GDM1 (cell line): ENCODE results near the gene KCNIP3.

ENCODE experiments used
- DNase-seq: peaks from one replicate; lab custom pipeline; 2025; lab: John Stamatoyannopoulos, UW

The KCNIP3 gene

DNA sequence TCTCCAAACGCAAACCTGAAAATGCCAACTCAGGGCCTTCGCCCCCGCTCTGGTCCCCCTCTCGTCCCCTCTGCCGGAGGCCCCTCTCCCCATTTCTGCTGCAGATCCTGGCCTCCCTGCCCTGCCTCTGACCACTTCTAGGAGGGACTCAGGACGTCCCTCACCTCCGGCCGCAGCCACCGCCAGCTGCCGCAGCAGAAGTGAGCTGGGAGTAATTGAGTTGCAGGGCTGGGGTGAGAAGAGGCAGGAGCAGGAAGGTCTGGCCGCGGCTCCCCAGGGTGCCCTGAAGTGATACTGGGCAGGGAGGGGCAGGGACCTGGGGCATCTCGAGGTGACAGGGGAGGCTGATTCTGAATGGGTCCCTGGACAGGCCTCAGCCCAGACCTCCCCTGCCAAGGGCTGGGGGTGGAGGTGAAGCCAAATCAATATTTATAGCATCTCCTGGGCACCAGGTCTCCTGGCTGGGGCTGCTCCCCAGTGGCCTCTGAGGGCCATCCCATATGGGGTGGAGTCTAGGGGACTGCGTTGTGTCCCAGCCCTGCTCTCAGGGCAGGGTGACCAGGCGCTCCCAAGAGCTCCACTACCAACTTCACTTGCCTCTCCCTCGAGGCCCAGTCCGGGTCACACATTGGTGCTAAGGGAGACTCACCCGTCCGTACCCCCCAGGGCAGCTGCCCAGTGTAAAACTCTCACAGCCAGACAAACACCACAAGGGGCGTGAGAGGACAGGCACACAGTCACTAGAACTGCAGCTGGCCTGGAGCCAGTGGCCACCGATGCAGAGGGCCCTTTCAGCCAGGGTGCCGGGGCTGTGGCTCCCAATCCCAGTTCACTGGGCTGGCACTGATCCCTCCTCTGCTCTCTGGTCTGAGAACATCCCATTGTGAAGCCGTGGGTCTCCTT, 33.0 kb downstream of the KCNIP3 start:
- no peak for DNase-seq

DNA sequence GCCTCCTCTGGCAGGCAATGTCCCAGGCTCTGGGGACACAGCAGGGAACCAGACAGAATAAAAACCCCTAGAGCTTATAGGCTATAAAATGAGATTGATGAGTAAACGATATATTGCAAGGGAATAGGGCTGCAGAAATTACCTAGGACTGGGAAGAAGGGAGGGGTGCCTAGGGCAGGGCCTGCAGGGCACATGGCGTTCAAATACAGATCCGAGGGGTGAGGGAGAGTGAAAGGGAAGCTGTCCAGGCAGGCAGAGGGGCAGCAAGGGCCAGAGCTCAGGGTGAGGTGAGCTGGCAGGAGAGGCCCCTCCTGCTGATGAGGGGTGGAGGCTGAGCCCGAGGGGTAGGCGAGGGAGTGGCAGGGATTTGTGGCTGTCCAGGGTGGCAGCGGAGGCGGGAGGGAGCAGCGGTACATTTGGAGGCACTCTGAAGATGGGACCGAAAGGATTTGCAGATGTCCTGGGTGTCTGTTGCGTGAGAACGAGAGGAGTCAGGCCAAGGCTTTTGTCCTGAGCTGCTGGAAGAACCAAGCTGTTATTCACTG, 33.7 kb downstream of the KCNIP3 start:
- no peak for DNase-seq

DNA sequence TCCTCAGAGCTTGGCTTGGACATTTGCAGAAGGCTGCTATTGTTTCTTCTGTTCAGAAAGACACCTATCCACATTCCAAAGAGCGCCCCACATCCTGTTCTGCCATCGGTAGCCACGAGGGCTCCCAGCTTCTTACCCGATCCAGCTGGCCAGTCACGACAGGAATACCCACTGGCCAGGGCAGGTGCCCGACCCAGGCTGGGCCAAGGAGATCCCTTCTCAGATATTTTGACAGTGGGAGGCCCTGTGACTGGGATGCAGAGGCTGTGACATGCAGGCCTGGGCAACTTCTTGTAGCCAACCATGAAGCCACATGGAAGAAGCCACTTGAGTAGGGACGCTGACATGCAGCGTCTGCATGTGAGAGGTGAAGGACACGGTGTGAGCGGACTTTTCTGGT, 34.5 kb downstream of the KCNIP3 start:
- no peak for DNase-seq

DNA sequence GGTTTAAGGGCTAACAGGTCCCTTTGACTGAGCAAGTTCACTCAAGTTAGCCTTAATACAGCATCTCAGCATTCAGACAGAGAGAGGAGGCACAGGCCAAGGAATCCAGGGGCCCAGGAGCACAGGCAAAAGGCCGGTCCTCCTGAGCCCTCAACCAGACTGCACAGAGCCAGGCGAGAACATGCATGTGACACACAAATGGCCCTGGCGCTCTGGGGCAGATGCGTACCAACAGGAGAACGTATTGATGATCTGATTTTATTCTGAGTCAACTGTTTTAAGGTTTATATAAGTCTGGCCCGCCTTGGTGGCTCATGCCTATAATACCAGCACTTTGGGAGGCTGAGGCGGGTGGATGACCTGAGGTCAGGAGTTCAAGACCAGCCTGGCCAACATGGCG, 34.9 kb downstream of the KCNIP3 start:
- DNase-seq = no peak

DNA sequence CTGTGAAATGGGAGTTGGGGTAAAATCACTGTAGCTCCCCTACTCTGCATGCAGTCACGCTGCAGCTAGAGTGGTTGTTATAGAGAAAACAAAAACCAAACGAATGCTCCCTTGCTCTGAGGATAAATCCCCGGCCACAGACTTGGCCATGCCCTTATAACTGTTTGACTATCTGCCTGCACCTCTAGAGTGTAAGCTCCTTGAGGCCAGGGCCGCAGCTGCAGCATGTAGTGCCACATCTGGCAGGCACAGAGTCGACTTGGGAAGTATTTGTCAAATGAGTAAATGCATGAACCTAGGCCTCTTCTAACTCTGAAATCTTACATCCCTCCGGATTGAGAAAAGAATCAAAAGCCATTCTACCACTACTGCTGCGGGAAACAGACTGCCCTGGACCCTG, 35.9 kb downstream of the KCNIP3 start:
- DNase-seq = no peak

DNA sequence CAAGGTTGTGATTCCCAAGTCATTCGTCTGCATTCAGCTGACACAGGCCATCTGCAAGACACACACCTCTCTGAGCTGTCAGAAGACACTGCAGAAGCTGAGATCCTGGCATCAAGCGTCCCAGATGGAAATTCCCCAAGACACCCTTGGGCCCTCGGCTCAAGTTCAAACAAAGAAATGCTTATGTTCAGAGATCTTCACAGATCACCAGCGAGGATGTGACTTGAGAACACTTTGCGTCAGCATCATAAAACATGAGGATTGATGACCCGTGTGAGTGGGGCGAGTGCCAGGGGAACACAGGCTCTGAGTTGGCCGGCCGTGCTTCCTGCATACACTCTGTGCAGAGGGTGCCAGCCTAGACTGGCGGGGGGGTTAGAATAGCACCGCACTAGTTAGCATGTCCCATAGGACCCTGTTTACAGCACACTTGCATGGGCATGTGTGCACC, 36.8 kb downstream of the KCNIP3 start:
- no peak for DNase-seq

- DNase-seq = no peak
Measured at GRCh38 chr2:95334916-95335641, 37.9 kb downstream of the KCNIP3 start.

- DNase-seq = no peak
Measured at GRCh38 chr2:95336406-95336805, 39.3 kb downstream of the KCNIP3 start.

- no peak for DNase-seq
Measured at GRCh38 chr2:95337829-95338228, 40.7 kb downstream of the KCNIP3 start.

GRCh38 chr2:95342556-95343320, 45.6 kb downstream of the KCNIP3 start:
- no peak for DNase-seq

DNA sequence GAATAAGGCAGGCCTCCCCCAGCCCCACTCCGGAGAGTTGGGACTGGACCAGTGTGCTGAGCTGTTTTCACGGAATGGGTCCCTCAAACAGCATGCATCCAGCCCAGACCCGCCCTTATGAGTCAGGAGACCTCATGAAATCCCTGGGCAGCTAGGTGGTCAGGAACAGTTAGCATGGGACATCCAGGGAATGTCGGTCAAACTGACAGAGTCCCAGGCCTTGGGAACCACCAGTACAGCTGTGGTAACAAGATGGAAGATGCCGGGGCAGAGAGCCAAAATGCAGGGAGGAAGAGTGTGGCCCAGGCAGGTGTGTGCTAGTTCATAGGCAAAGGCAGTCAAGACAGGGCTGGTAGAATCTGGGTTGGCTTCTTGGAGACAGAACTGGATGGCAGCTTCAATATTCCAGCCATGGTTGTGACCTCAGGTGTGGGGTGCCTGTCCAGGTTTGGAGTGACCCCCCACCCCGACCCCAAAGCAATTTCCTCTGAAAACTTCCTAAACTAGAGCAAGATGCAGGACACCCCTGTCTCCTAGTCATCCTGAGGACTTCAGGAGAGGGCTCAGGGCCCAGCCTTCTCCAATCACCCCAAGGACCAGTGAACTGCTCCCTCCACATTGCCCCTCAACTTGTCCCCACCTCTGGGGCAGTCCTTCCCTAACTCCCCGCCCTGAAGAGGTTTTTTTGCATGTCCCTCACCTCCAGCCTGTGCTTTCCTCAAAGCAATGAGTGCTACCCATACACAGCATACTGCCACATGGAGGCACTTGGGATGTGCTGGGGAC, 46.5 kb downstream of the KCNIP3 start:
- DNase-seq = no peak

DNA sequence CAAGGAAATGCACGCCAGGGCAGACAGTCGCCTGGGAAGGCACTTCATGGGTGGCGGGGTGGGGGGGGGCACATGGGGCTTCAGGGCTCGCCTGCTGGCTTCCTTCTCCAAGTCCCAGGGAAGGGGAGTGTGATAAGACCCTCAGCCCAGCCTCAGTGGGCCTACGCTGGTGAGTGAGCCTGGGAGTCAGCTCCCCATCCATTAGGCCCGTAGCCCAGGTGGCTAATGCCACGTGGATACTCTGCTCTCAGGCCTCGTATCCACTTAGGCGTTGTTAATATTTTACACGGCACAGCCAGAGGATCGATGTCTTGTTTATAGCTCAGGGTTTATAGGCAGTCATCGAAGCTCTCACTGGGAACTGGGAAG, 47.1 kb downstream of the KCNIP3 start:
- DNase-seq = no peak

DNA sequence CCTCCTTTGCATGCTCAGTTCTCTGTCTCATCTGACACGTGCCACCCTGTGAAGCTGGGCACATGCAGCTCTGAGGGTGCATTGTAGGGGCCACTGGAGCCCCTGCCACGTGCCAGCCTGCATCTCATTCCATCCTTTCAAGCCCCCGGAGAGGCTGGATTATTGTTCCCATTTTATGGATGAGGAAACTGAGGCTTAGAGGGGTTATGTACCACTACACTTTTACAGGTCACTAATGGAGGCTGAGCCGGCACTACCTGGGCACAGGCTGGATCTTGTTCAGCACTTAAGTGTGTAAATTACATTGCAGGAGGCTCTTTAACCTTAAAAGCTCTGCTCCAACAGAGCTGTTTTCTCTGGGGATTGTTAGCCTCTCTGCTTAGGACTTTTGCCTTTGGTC, 47.5 kb downstream of the KCNIP3 start:
- no peak for DNase-seq

DNA sequence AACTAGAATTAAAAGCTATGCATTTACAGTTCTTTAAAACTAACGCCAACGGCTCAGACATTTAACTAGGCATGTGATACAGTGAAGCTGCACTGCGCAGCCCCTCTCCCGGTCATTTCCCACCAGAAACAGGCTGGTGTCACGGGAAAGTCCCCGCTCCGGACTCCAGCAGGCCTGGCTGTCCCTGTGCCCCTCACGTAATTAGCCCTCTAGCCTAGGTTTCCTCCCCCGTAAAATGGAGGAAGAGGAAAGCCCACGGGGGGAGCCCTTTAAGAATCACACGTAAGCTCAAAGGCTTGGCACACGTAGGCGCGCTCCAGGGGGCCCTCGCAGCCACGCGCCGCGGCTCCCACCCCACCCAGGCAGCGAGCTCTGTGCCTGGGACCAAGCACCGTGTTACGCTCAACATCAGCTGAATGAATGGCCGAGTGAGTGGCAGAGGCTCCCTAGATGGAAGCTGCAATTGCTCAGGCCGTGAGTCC, 48.0 kb downstream of the KCNIP3 start:
- DNase-seq = no peak

DNA sequence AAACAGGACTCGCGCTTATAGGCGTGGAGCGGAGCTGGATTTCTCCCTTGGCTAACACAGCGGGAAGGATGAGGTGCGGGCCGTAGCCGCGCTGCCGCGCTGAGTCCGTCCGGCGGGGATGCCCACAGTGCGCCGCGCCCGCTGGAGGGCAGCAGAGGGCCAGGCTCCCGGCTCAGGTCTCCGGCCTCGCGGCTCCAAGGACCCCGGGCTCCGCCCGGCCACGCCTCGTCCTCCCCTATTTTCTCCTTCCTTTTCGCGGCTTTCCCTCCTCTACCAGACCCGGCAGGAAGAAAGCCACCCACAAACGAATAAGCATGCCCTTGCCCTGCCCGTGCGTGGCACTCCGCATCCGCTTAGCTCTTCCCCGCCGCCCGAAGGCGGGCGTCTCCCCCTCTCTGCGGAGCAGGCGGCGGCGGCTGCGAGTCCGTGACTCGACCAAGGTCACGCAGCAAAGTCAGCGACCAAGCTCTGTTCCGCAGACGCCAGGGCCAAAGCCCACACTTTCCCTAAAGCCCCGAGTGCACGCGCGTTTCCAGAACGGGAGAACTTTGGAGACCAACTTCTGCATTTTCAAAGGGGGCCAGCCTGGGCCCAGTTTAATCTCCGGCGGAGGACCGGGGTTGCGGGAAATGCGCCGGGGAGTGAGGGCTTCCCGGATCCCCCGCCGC, 48.5 kb downstream of the KCNIP3 start:
- peak; percentile 29 for DNase-seq

- no peak for DNase-seq
Measured at GRCh38 chr2:95346231-95346737, 49.1 kb downstream of the KCNIP3 start.

- no peak for DNase-seq
Measured at GRCh38 chr2:95346738-95347671, 49.9 kb downstream of the KCNIP3 start.

DNA sequence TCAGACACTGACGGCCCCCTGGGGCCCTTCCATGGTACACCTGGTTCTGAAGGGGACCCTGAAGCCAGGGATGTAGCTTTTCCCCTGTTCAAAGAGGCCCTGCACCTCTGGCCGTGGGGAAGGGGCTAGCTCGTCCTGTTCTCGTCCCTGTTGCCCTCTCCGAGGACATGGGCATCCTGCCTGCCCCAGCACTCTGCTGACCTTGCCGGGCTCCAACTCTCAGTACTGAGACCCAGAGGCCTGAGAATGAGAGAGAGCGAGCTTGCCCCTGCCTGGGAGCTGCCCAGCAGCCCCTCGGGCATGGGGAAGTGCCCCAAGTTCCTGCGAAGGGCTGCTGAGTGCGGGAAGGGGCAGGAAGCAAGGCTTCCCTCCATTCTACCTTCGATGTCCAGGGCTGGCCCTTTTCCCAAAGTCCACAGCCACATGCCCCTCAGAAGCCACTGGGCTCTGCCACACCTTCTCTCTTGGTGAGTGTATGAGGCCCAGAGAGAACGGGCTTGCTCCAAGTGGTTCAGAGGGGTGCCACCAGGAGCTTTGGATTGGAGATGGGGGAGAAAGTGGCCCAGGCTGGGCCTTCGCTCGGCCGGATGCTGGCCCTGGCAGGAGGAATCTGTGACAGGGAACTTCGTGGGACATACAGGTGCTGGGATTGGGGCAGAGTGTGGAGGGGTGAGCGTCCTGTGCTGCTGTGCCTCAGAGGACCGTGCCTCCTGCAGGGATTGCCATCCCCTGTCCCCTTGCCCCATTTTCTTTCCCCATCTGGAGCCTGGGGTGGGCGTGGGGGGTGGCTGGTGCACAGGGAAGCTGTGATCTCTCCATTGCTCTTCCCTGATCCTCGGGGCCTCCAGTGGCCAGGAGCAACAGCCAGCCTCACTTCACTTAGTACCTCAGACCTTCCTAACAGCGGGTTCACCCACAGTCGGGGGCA, 50.8 kb downstream of the KCNIP3 start:
- DNase-seq = no peak
